ENCODE data around the gene NRG2. TPM values are rescaled to one million over a fixed set of nuclear protein-coding genes. Genes with fewer than 3 reads are reported as not detected.

NRG2 gene
- polyA plus RNA-seq, 1 experiment = not detected

DNA sequence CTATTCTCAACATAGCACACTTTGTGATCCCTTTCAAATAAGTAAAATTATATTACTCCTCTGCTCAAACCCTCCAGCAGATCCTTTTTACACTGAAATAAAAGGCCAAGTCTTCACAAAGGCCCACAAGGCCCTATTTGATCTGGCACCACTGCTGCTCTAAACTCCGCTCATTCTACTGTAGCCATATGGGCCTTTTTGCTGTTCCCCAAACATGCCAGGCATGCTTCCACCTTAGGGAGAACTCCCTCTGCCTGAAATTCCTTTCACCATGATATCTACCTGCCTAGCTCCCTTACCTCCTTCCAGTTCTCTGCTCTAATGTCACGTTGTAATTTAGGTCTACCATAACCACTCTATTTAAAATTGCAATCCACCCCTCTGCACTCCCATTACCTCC lies 28.3 kb downstream of the NRG2 start:
- CTCF ChIA-PET = interaction anchor here (0.7 kb wide), 1 partner anchor 130 kb away, joined by 4 read pairs; no protein-coding TSS in a partner anchor
- Histone ChIP-seq H3K4me3 (ENCODE audit: low read depth, low read length) (no peak overlapping the region), H3K36me3 (ENCODE audit: control insufficient read depth, insufficient read depth, low read length) (no peaks in the 10 kb centered on the region), H3K27me3 (ENCODE audit: control insufficient read depth, insufficient read depth, low read length) (peaks cover 8% of the 10 kb centered on the region)
- TF ChIP-seq, protein P1, sequence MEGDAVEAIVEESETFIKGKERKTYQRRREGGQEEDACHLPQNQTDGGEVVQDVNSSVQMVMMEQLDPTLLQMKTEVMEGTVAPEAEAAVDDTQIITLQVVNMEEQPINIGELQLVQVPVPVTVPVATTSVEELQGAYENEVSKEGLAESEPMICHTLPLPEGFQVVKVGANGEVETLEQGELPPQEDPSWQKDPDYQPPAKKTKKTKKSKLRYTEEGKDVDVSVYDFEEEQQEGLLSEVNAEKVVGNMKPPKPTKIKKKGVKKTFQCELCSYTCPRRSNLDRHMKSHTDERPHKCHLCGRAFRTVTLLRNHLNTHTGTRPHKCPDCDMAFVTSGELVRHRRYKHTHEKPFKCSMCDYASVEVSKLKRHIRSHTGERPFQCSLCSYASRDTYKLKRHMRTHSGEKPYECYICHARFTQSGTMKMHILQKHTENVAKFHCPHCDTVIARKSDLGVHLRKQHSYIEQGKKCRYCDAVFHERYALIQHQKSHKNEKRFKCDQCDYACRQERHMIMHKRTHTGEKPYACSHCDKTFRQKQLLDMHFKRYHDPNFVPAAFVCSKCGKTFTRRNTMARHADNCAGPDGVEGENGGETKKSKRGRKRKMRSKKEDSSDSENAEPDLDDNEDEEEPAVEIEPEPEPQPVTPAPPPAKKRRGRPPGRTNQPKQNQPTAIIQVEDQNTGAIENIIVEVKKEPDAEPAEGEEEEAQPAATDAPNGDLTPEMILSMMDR (IDR thresholded peaks at IDR 0.05; ENCODE audit: insufficient read depth, low read depth, low read length) = no peak
- POLR2A ChIA-PET = no interaction called here
- DNase-seq (ENCODE audit: low read depth) = no peak

DNA sequence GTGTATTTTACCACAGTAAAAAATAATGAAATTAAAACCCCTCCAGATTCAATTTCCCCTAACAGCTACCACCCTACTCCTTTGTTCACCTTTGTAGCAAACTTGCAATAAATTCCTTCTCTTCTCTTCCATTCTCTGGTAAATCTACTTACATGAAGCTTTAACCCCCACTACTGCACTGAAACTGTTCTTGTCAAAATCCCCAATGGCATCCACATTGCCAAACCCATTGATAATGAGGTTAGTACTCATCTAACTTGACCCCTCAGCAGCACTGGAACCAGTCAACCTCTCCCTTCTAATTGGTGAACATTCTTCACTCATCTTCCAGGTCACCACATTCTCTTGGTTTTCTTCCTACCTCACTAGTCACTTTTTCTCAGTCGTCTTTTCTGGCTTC lies 29.6 kb downstream of the NRG2 start:
- Histone ChIP-seq H3K27me3 (ENCODE audit: control insufficient read depth, insufficient read depth, low read length) (peaks cover 6% of the 10 kb centered on the region), H3K4me3 (ENCODE audit: low read depth, low read length) (no peak overlapping the region), H3K36me3 (ENCODE audit: control insufficient read depth, insufficient read depth, low read length) (no peaks in the 10 kb centered on the region)
- DNase-seq (ENCODE audit: low read depth) = no peak
- CTCF ChIA-PET = interaction anchor here (0.7 kb wide), 2 partner anchors 673 to 834 kb away, joined by 3 read pairs; no protein-coding TSS in a partner anchor
- TF ChIP-seq, protein P1 (IDR thresholded peaks at IDR 0.05; ENCODE audit: insufficient read depth, low read depth, low read length) = no peak
- POLR2A ChIA-PET = no interaction called here

DNA sequence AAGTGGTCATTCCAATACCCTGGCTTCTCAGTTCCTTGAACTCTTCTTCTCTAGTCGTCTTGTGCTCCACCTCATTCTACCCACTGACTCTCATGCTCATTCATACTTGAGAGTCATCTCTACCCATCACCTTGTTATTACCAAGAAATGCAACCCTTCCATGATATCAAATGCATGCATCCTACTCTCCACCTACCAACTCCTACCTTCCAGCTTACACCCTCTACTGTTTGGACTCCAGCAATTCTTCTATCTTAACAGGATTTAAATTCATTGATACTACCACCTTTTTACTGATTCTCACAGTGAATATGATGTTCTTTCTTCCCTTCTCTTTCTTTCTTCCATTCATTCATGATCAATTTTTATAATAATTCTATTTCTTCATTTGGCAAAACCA lies 30.7 kb downstream of the NRG2 start:
- CTCF ChIA-PET = interaction anchor here (1.1 kb wide), 1 partner anchor 24 kb away, joined by 3 read pairs; no protein-coding TSS in a partner anchor
- no peaks in the 10 kb centered on the region for H3K36me3 ChIP-seq (ENCODE audit: control insufficient read depth, insufficient read depth, low read length)
- POLR2A ChIA-PET = no interaction called here
- no peak for DNase-seq (ENCODE audit: low read depth)
- TF ChIP-seq, protein P1 (IDR thresholded peaks at IDR 0.05; ENCODE audit: insufficient read depth, low read depth, low read length) = no peak
- H3K27me3 ChIP-seq (ENCODE audit: control insufficient read depth, insufficient read depth, low read length) = peaks cover 4% of the 10 kb centered on the region; the same call in 1 of the 2 replicates
- no peak overlapping the region for H3K4me3 ChIP-seq (ENCODE audit: low read depth, low read length)

DNA sequence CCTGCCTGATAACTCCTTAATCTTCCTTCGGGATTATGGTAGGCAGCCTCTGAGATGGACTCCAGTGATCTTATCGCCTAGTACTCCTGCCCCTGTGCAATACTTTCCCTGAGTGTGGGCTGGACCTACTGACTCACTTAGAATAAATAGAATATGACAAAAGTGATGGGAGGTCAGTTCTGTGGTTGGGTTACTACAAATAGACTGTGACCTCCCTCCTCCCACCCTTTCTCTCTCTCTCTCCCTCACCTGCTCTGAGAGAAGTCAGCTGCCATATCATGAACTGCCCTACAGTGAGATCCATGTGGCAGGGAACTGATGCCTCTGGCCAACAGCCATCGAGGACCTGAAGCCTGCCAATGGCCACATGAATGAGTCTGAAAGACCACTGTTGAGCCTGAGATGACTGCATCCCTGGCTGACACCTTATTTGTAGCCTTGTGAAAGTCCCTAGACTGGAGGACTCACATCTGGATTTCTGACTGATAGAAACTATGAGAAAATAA lies 31.7 kb downstream of the NRG2 start:
- CTCF ChIA-PET = no interaction called here

DNA sequence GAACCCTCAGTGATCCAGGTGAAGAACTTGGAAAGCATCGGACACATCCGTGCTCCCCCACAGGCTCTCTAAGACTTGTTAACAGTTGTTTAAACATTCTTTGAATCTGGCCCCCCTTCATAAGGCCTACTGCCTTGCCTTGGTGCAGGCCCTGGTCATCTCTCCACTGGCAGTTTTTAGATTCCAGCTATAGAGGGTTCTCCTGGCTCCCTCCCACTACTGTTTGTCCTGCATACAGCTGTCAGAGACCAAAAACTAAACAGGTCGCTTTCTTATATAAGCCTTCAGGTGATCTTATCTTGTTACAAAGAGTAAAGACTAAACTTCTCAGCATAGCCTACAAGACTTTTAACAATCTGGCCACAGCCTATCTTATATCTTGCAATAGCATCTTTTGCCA lies 32.3 kb downstream of the NRG2 start:
- DNase-seq (ENCODE audit: low read depth) = no peak
- Histone ChIP-seq H3K4me3 (ENCODE audit: low read depth, low read length) (no peak overlapping the region), H3K27me3 (ENCODE audit: control insufficient read depth, insufficient read depth, low read length) (peaks cover 10% of the 10 kb centered on the region), H3K36me3 (ENCODE audit: control insufficient read depth, insufficient read depth, low read length) (no peaks in the 10 kb centered on the region)
- ChIA-PET CTCF (no interaction called here), POLR2A (no interaction called here)
- TF ChIP-seq, protein P1 (IDR thresholded peaks at IDR 0.05; ENCODE audit: insufficient read depth, low read depth, low read length) = no peak

More for the DNA sequence above, 31.7 kb downstream of the NRG2 start:
- Histone ChIP-seq H3K27me3 (ENCODE audit: control insufficient read depth, insufficient read depth, low read length) (peaks cover 8% of the 10 kb centered on the region), H3K36me3 (ENCODE audit: control insufficient read depth, insufficient read depth, low read length) (no peaks in the 10 kb centered on the region), H3K4me3 (ENCODE audit: low read depth, low read length) (no peak overlapping the region)
- POLR2A ChIA-PET = no interaction called here
- TF ChIP-seq, protein P1 (IDR thresholded peaks at IDR 0.05; ENCODE audit: insufficient read depth, low read depth, low read length) = no peak
- no peak for DNase-seq (ENCODE audit: low read depth)

All from BJ (cell line).